Stomach (tissue), 9 donors: ENCODE measurements around the gene CDADC1. TPM values are rescaled to one million over a fixed set of nuclear protein-coding genes. Genes with fewer than 3 reads are reported as not detected.
A peak's percentile ranks its signal among the peaks of the same experiment; 100 is the strongest.
"Not testable (repeated sequence)": the region's sequence is repeated elsewhere in the genome, so short reads cannot be mapped to it uniquely, and the experiment has no call there.

ENCODE experiments used
- DNase-seq, 2 donors: peaks; one replicate each; pipeline versions ENCODE4 v3.0.0 to v3.0.0-alpha.2; 2013 to 2019
- H3K27ac ChIP-seq, 5 donors: fragments of 200-600 bp in 4 of 5; sonication (generic) in 4 of 5; one replicate each; pipeline ENCODE4 v1.5.1; 2013 to 2019; ENCODE audit warnings: mild to moderate bottlenecking in 1 of 5, moderate library complexity in 1 of 5
- H3K27me3 ChIP-seq, 3 donors: fragments of 200-600 bp; sonication (generic); one replicate each; pipeline ENCODE4 v1.5.1; 2017 to 2019; ENCODE audit warnings: mixed run types in 1 of 3
- H3K36me3 ChIP-seq, 4 donors: fragments of 200-600 bp; sonication (generic); 1 replicate in 3 of 4; 2 replicates in 1 of 4; pipeline ENCODE4 v1.5.1; 2016 to 2019
- H3K4me1 ChIP-seq, 4 donors: fragments of 200-600 bp; sonication (generic); one replicate each; pipeline ENCODE4 v1.5.1; 2016 to 2019
- H3K4me3 ChIP-seq, 4 donors: fragments of 200-600 bp; sonication (generic) in 3 of 4; one replicate each; pipeline ENCODE4 v1.5.1; 2016 to 2019; ENCODE audit warnings: mild to moderate bottlenecking in 1 of 4
- H3K9me3 ChIP-seq, 4 donors: fragments of 200-600 bp; sonication (generic); one replicate each; pipeline ENCODE4 v1.5.1; 2016 to 2019
- EP300 ChIP-seq: sonication (generic); formaldehyde crosslinking; IDR thresholded peaks from one replicate; pipeline ENCODE4 v1.6.1; 2017; ENCODE audit warnings: antibody characterized with exemption
- POLR2A ChIP-seq, 4 donors: fragments of 450-650 bp; IDR thresholded peaks; one replicate each; pipeline ENCODE4 v1.6.1; 2016; ENCODE audit warnings: antibody characterized with exemption in 4 of 4, control low read depth in 2 of 4, mild to moderate bottlenecking in 1 of 4, moderate library complexity in 1 of 4
- POLR2AphosphoS5 ChIP-seq, 3 donors: sonication (generic); formaldehyde crosslinking; IDR thresholded peaks; one replicate each; pipeline ENCODE4 v1.6.1; 2016; ENCODE audit warnings: antibody characterized with exemption in 3 of 3
- WGBS, 5 donors: extraction: QIAGEN DNeasy Blood & Tissue Kit in 3 of 5; methylation state at CpG; one replicate each; pipeline versions ENCODE4 v1.1.5 to v1.1.7; 2013 to 2018; 5-methylcytosine and 5-hydroxymethylcytosine counted together
- intact Hi-C: fragments of 100-400 bp; cut with DNase I; formaldehyde crosslinking; loops from one replicate; pipeline ENCODE4 v1.15.1; 2023; ENCODE audit warnings: low total_unique reads
- polyA plus RNA-seq, 3 donors: library from polyadenylated mRNA; stranded (reverse); fragments of 200-250 nt; gene quantifications; one replicate each; pipeline ENCODE4 v1.2.3, GENCODE V29; 2013
- total RNA-seq, 5 donors: library from RNA; depleted of rRNA; stranded (reverse); fragments of >200 nt; gene quantifications; one replicate each; pipeline versions ENCODE4 v1.1.0 to v1.2.3, GENCODE V29; 2014 to 2016
- TF ChIP-seq, protein P1 (sequence below), 7 experiments: fragments of 450-650 bp in 4 of 7; fragments of 200-600 bp in 3 of 7; sonication (generic) in 3 of 7; IDR thresholded peaks; one replicate each; pipeline ENCODE4 v1.5.1; 2016 to 2019; ENCODE audit warnings: antibody characterized with exemption in 7 of 7, control low read depth in 2 of 7, mild to moderate bottlenecking in 1 of 7
- donor health status: healthy with polysubstance abuse.
- donor health status: Bipolar disorder and iron deficiency.
- donor health status: healthy.

Gene CDADC1
- total and polyA plus RNA-seq, 8 donors = 4.5 to 37.5 (median 14.6) TPM

DNA sequence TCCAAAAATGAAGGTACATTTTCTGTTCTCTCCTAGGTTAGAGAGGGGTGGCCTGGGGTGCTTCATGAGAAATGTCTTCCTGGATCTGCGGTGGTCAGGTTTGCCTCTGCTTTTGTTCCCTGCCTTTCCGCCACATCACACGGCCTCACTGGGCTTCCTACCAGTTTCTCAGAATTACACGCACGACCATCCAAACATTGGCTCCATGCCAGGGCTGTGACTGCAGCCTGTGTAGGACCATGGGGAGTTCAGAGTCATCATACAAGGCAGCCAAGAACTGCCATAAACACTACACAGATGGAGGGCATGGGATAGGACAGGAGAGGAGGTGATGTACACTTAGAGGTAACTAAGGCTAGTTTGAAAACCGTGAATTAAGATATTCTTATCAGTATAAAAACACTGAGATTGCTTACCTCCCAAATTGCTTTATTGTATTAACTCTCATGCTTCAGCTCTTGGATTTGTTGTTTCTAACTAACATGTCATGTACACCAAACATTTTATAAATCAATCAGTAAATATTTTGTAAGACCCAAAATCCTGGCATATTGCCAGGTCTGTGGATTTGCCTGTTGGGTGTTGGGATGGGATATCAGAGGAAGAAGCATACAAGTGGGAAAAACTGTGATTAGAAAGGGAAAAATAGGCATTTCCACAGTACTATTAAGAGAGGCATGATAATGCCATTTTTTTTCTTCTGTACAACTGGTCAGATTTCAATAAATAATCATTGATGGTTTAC, 45.2 kb downstream of the CDADC1 start:
- WGBS, 5 donors = 15 to 31% (median 23%) methylated on average over 6 of the region's 6 CpGs
- Histone ChIP-seq H3K36me3 (peaks cover 0 to 10% (median under 1%) of the 10 kb centered on the region in 4 donors), H3K27me3 (no peaks in the 10 kb centered on the region), H3K4me1 (peaks cover 0 to 21% (median 5%) of the 10 kb centered on the region in 4 donors), H3K9me3 (no peaks in the 10 kb centered on the region), H3K27ac (peak overlapping the region in 2 of 5 donors; percentile 19 to 66), H3K4me3 (no peak overlapping the region)
- peak in 2 of 3 donors; percentile 23 to 75 for TF ChIP-seq POLR2AphosphoS5 (IDR thresholded peaks at IDR 0.05)
- TF ChIP-seq POLR2A (IDR thresholded peaks at IDR 0.05) = no peak
- no peak for TF ChIP-seq EP300
- TF ChIP-seq, protein P1, sequence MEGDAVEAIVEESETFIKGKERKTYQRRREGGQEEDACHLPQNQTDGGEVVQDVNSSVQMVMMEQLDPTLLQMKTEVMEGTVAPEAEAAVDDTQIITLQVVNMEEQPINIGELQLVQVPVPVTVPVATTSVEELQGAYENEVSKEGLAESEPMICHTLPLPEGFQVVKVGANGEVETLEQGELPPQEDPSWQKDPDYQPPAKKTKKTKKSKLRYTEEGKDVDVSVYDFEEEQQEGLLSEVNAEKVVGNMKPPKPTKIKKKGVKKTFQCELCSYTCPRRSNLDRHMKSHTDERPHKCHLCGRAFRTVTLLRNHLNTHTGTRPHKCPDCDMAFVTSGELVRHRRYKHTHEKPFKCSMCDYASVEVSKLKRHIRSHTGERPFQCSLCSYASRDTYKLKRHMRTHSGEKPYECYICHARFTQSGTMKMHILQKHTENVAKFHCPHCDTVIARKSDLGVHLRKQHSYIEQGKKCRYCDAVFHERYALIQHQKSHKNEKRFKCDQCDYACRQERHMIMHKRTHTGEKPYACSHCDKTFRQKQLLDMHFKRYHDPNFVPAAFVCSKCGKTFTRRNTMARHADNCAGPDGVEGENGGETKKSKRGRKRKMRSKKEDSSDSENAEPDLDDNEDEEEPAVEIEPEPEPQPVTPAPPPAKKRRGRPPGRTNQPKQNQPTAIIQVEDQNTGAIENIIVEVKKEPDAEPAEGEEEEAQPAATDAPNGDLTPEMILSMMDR (IDR thresholded peaks at IDR 0.05) = no peak
- peak; percentile 41 to 90 for DNase-seq
- intact Hi-C loops = no loop called here

DNA sequence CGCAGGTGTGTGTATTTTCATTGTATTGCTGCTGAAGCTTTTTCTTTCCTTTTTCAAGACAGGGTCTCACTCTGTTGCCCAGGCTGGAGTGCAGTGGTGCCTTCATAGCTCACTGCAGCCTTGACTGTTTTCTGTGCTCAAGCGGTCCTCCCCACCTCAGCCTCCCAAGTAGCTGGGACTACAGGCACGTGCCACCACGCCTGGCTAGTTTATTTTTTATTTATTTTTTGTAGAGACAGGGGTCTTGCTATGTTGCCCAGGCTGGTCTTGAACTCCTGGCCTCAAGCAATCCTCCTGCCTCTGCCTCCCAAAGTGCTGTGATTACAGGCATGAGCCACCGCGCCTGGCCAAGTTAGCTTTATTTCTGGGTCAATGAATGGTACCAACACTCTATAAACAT, 47.0 kb downstream of the CDADC1 start:
- H3K4me3 ChIP-seq, H3K9me3 ChIP-seq, H3K27me3 ChIP-seq, intact Hi-C loops, DNase-seq, H3K36me3 ChIP-seq: not testable (repeated sequence)
- 97 to 99% (median 98%) methylated on average over 6 of the region's 6 CpGs for WGBS, 5 donors
- peak overlapping the region in 2 of 5 donors; percentile 11 to 68 for H3K27ac ChIP-seq
- peaks cover 0 to 32% (median 7%) of the 10 kb centered on the region in 4 donors for H3K4me1 ChIP-seq

DNA sequence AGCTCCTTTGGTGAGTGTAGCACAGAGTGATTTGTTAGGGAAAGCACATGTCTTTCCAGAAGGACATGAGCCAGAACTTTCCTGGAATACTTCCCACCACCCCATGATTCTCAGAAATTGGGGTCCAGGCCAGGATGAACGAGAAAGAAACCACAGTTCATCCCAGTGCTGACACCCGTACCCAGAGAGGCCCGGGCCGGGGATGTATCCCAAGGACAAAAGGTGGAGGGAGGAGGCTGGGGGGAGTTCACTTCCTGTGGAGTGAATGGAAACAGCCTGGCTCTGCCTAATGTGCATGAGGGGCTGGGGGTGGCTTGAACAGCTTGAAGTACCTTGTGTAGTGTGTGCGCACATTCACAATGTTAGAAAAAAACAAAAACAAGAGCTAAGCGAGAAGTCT, 47.5 kb downstream of the CDADC1 start:
- no peaks in the 10 kb centered on the region for H3K27me3 ChIP-seq
- TF ChIP-seq EP300 (no peak), POLR2AphosphoS5 (IDR thresholded peaks at IDR 0.05) (no peak), POLR2A (IDR thresholded peaks at IDR 0.05) (no peak)
- TF ChIP-seq, protein P1 (IDR thresholded peaks at IDR 0.05) = no peak
- intact Hi-C loops = no loop called here
- no peaks in the 10 kb centered on the region for H3K9me3 ChIP-seq
- 60 to 80% (median 74%) methylated on average over 6 of the region's 6 CpGs for WGBS, 5 donors
- no peak for DNase-seq
- H3K4me1 ChIP-seq = peaks cover 0 to 32% (median 7%) of the 10 kb centered on the region in 4 donors
- no peaks in the 10 kb centered on the region for H3K36me3 ChIP-seq
- H3K4me3 ChIP-seq = no peak overlapping the region
- peak overlapping the region in 3 of 5 donors; percentile 11 to 68 (median 16) for H3K27ac ChIP-seq

DNA sequence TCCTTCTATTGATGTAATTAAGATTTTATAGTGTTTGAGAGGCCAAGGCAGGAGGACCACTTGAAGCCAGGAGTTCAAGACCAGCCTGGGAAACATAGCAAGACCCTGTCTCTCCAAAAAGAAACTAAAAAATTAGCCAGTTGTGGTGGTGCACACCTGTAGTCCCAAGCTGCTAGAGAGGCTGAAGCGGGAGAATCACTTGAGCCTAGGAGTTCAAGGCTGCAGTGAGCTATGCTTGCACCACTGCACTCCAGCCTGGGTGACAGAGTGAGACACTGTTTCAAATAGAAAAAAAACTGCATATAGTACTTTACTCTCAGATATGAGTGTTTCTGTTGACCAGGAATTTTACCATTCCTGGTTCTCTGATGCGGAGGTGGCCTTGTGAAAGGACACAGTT, 48.9 kb downstream of the CDADC1 start:
- Histone ChIP-seq H3K9me3 (no peaks in the 10 kb centered on the region), H3K27me3 (no peaks in the 10 kb centered on the region), H3K4me3 (no peak overlapping the region), H3K4me1 (peaks cover 4 to 42% (median 15%) of the 10 kb centered on the region in 4 donors), H3K36me3 (no peaks in the 10 kb centered on the region), H3K27ac (no peak overlapping the region)
- no peak for TF ChIP-seq POLR2A (IDR thresholded peaks at IDR 0.05)
- no peak for TF ChIP-seq POLR2AphosphoS5 (IDR thresholded peaks at IDR 0.05)
- TF ChIP-seq EP300 = no peak
- TF ChIP-seq, protein P1 (IDR thresholded peaks at IDR 0.05) = no peak
- WGBS, 5 donors = 95 to 100% (median 98%) methylated on average over 2 of the region's 2 CpGs
- DNase-seq = no peak
- intact Hi-C loops = no loop called here

DNA sequence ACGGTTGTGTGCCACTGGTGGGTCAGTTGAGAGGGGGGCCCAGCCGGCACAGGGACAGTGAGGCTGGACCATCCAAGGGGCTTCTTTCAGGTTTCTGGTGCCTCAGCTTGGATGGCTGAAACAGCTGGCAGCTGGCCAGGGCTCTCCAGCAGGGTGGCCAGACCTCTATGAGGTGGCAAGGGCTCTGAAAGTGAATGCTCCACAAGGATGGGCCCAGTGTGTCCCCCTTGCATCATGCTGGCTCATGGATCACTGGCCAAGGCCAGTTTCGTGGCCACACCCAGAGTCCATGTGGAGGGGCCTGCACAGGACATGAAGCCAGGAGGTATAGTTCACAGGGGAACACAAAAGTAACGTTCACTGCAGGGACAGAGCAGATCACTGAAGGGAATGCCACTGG, 49.6 kb downstream of the CDADC1 start:
- peaks cover 10 to 47% (median 21%) of the 10 kb centered on the region in 4 donors for H3K4me1 ChIP-seq
- H3K4me3 ChIP-seq = no peak overlapping the region
- DNase-seq = no peak
- no peak overlapping the region for H3K27ac ChIP-seq
- TF ChIP-seq POLR2A (IDR thresholded peaks at IDR 0.05) = no peak
- TF ChIP-seq, protein P1 (IDR thresholded peaks at IDR 0.05) = no peak
- TF ChIP-seq POLR2AphosphoS5 (IDR thresholded peaks at IDR 0.05) = no peak
- H3K27me3 ChIP-seq = no peaks in the 10 kb centered on the region
- H3K9me3 ChIP-seq = no peaks in the 10 kb centered on the region
- intact Hi-C loops = no loop called here
- 82 to 96% (median 87%) methylated on average over 2 to 4 of the region's 4 CpGs for WGBS, 5 donors
- H3K36me3 ChIP-seq = no peaks in the 10 kb centered on the region
